Thymus (tissue), 11 donors: ENCODE data around the gene SCARF1. TPM values are rescaled to one million over a fixed set of nuclear protein-coding genes. Genes with fewer than 3 reads are reported as not detected.
A peak's percentile ranks its signal among the peaks of the same experiment; 100 is the strongest.

Source experiments
- DNase-seq, 9 donors: peaks; one replicate each; pipeline ENCODE4 v3.0.0-alpha.2; 2013; ENCODE audit warnings: low spot score in 9 of 9, low read depth in 6 of 9, missing footprints in 1 of 9
- H3K27ac ChIP-seq, 2 donors: one replicate each; pipeline ENCODE4 v1.5.1; 2013; ENCODE audit warnings: control low read depth in 1 of 2, low read depth in 1 of 2, low read length in 1 of 2, mild to moderate bottlenecking in 1 of 2, moderate library complexity in 1 of 2
- H3K27me3 ChIP-seq, 2 donors: one replicate each; pipeline ENCODE4 v1.5.1; 2013; ENCODE audit warnings: low read length in 1 of 2; ENCODE audit not compliant: control insufficient read depth in 2 of 2, insufficient read depth in 1 of 2
- H3K36me3 ChIP-seq, 2 donors: one replicate each; pipeline ENCODE4 v1.5.1; 2013; ENCODE audit warnings: low read length in 1 of 2, mild to moderate bottlenecking in 1 of 2, moderate library complexity in 1 of 2; ENCODE audit not compliant: control insufficient read depth in 2 of 2, insufficient read depth in 2 of 2
- H3K4me1 ChIP-seq, 2 donors: one replicate each; pipeline ENCODE4 v1.5.1; 2013; ENCODE audit warnings: low read length in 2 of 2; ENCODE audit not compliant: control insufficient read depth in 2 of 2, insufficient read depth in 2 of 2
- H3K4me3 ChIP-seq, 2 donors: one replicate each; pipeline ENCODE4 v1.5.1; 2013; ENCODE audit warnings: low read length in 2 of 2, control low read depth in 1 of 2, mild to moderate bottlenecking in 1 of 2
- H3K9me3 ChIP-seq, 2 donors: one replicate each; pipeline ENCODE4 v1.5.1; 2013; ENCODE audit warnings: low read length in 1 of 2, mild to moderate bottlenecking in 1 of 2; ENCODE audit not compliant: control insufficient read depth in 2 of 2, insufficient read depth in 1 of 2
- WGBS: extraction: QIAGEN DNeasy Blood & Tissue Kit; methylation state at CpG from one replicate; pipeline ENCODE4 v1.1.7; 2013; 5-methylcytosine and 5-hydroxymethylcytosine counted together
- polyA plus RNA-seq: library from polyadenylated mRNA; stranded (reverse); fragments of 200-250 nt; gene quantifications from one replicate; pipeline ENCODE4 v1.2.3, GENCODE V29; 2013
- total RNA-seq: library from RNA; stranded (reverse); fragments of 120-200 nt; gene quantifications from one replicate; pipeline ENCODE4 v1.2.4, GENCODE V29; 2013
- donor health status: healthy.

SCARF1 gene
- total and polyA plus RNA-seq, 2 donors = 4.2 to 5.8 TPM

- DNase-seq = no peak
These were observed 20.0 kb downstream of the SCARF1 start for GRCh38 chr17:1625581-1625980.

DNA sequence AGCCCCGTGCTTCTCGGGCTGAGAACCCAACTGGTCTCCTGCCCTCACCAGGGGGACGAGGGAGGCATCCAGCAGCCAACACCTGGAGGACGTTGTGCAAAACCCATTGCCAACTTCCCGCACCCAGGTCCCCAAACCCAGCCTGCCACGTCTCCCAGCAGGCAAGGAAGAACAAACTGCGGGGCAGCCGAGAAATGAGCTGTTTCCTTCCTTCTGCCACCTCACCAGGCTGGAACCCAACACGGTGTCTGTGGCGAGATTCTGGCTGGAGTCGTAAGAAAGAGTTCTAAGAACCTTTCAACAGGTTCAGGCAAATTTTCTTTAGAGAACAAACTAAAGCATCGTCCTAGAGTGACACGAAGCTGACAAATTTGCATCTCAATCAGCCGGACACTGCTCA, 20.5 kb downstream of the SCARF1 start:
- Histone ChIP-seq H3K4me3 (no peak overlapping the region), H3K4me1 (peaks cover 5 to 42% of the 10 kb centered on the region in 2 donors), H3K36me3 (peaks cover 14 to 32% of the 10 kb centered on the region in 2 donors), H3K9me3 (peaks cover 0 to 10% of the 10 kb centered on the region in 2 donors), H3K27me3 (peaks cover 0 to 9% of the 10 kb centered on the region in 2 donors), H3K27ac (no peak overlapping the region)
- WGBS = 59% methylated on average over 14 of the region's 14 CpGs
- no peak for DNase-seq

More at GRCh38 chr17:1625581-1625980, 20.0 kb downstream of the SCARF1 start:
- Histone ChIP-seq H3K4me3 (no peak overlapping the region), H3K27ac (no peak overlapping the region), H3K36me3 (peaks cover 10 to 29% of the 10 kb centered on the region in 2 donors), H3K4me1 (peaks cover 5 to 44% of the 10 kb centered on the region in 2 donors), H3K27me3 (peaks cover 0 to 11% of the 10 kb centered on the region in 2 donors), H3K9me3 (peaks cover 0 to 10% of the 10 kb centered on the region in 2 donors)
- WGBS = 86% methylated on average over 6 of the region's 6 CpGs

- 90% methylated on average over 12 of the region's 12 CpGs for whole genome bisulfite sequencing
- Histone ChIP-seq H3K36me3 (peaks cover 16 to 34% of the 10 kb centered on the region in 2 donors), H3K4me1 (peaks cover 5 to 37% of the 10 kb centered on the region in 2 donors)
These were observed 20.9 kb downstream of the SCARF1 start for GRCh38 chr17:1624650-1625049.

GRCh38 chr17:1623057-1623630, 22.4 kb downstream of the SCARF1 start:
- Histone ChIP-seq H3K27me3 (no peaks in the 10 kb centered on the region), H3K27ac (no peak overlapping the region), H3K36me3 (peaks cover 21 to 40% of the 10 kb centered on the region in 2 donors), H3K9me3 (peaks cover 0 to 2% of the 10 kb centered on the region in 2 donors), H3K4me3 (no peak overlapping the region), H3K4me1 (peaks cover 5 to 35% of the 10 kb centered on the region in 2 donors)
- WGBS = 97% methylated on average over 14 of the region's 14 CpGs
- DNase-seq = no peak

More at GRCh38 chr17:1624650-1625049, 20.9 kb downstream of the SCARF1 start:
- Histone ChIP-seq H3K9me3 (peaks cover 0 to 8% of the 10 kb centered on the region in 2 donors), H3K27ac (no peak overlapping the region), H3K27me3 (peaks cover 0 to 5% of the 10 kb centered on the region in 2 donors), H3K4me3 (no peak overlapping the region)
- DNase-seq = no peak

DNA sequence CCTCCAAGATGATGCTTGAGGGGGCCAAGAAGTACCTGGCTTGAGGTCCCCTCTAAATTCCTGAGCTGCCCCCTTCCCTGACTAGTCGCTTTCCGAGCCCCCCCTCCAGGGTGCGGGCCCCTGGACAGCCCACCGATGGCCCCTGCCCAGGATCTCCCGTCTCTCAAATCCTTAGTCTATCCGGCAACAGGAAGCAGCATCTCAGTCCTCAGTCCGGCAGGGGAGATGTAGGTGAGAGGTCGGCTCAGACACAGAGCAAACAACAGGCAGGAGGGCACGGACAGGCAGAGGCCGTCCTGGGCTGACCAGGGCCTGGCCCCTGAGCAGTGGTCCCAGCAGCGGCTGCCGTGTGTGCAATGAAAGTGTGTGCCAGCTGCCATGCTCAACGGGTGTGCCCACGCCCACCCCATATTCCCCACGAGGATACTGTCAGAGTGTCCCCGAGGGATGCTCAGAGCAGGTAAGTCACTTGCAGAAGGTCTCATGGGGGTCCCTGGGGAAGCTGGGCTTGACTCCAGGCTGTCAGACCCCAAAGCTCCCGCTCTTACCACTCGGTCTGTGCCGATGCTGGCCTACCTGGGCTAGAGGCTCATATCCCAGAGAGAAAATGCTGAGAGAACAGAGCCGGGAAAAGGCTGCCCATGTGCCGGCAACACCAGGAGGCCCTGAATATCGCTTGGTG, 24.1 kb downstream of the SCARF1 start:
- peaks cover 31 to 44% of the 10 kb centered on the region in 2 donors for H3K36me3 ChIP-seq
- no peaks in the 10 kb centered on the region for H3K27me3 ChIP-seq
- no peaks in the 10 kb centered on the region for H3K9me3 ChIP-seq
- peaks cover 3 to 30% of the 10 kb centered on the region in 2 donors for H3K4me1 ChIP-seq
- H3K4me3 ChIP-seq = no peak overlapping the region
- WGBS = 95% methylated on average over 22 of the region's 22 CpGs
- no peak for DNase-seq
- no peak overlapping the region for H3K27ac ChIP-seq

GRCh38 chr17:1620486-1620885, 25.0 kb downstream of the SCARF1 start:
- H3K36me3 ChIP-seq = peaks cover 36 to 44% of the 10 kb centered on the region in 2 donors
- no peaks in the 10 kb centered on the region for H3K9me3 ChIP-seq
- H3K27me3 ChIP-seq = no peaks in the 10 kb centered on the region
- no peak overlapping the region for H3K27ac ChIP-seq
- H3K4me3 ChIP-seq = no peak overlapping the region
- H3K4me1 ChIP-seq = peaks cover 0 to 21% of the 10 kb centered on the region in 2 donors
- 92% methylated on average over 13 of the region's 13 CpGs for WGBS
- no peak for DNase-seq

DNA sequence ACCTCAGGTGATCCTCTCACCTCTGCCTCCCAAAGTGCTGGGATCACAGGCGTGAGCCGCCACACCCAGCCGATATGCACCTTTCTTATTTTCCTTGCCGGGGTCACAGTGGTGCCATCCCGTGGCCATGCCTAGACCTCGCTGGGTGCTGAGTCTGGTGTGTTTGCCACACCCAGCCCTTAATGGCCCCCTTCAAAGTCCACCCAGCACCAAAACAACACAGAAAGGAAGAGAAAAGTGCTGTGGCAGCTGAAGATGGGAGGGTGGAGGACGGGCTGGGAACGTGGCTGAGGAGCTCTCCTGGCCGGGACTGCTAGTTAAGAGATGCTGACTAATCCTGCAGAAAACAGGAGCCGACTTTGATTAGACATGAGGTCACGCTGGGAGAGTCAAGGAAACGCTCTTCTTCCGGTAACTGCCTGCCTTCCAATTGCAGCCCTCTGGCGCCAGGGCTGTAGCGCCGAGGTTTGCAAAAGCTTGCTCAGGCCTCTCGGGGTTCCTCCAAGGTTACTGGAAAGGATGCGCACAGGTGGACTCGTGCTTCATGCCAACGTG, 27.8 kb downstream of the SCARF1 start:
- H3K9me3 ChIP-seq = no peaks in the 10 kb centered on the region
- peaks cover 44 to 45% of the 10 kb centered on the region in 2 donors for H3K36me3 ChIP-seq
- no peaks in the 10 kb centered on the region for H3K27me3 ChIP-seq
- peak overlapping the region in 1 of 2 donors; percentile 5 for H3K27ac ChIP-seq
- peaks cover 0 to 12% of the 10 kb centered on the region in 2 donors for H3K4me1 ChIP-seq
- no peak overlapping the region for H3K4me3 ChIP-seq
- DNase-seq = no peak
- 84% methylated on average over 20 of the region's 20 CpGs for WGBS

GRCh38 chr17:1616101-1616500, 29.4 kb downstream of the SCARF1 start:
- 90% methylated on average over 13 of the region's 13 CpGs for WGBS
- H3K27ac ChIP-seq = no peak overlapping the region
- H3K36me3 ChIP-seq = peaks cover 45 to 46% of the 10 kb centered on the region in 2 donors

GRCh38 chr17:1612400-1612799, 33.1 kb downstream of the SCARF1 start:
- peaks cover 23 to 34% of the 10 kb centered on the region in 2 donors for H3K36me3 ChIP-seq
- no peak overlapping the region for H3K27ac ChIP-seq
- DNase-seq = no peak
- no peaks in the 10 kb centered on the region for H3K9me3 ChIP-seq
- 96% methylated on average over 16 of the region's 16 CpGs for WGBS
- no peaks in the 10 kb centered on the region for H3K27me3 ChIP-seq
- H3K4me1 ChIP-seq = peaks cover 0 to 9% of the 10 kb centered on the region in 2 donors
- no peak overlapping the region for H3K4me3 ChIP-seq

More at GRCh38 chr17:1616101-1616500, 29.4 kb downstream of the SCARF1 start:
- Histone ChIP-seq H3K4me1 (peaks cover 0 to 8% of the 10 kb centered on the region in 2 donors), H3K4me3 (no peak overlapping the region), H3K27me3 (no peaks in the 10 kb centered on the region), H3K9me3 (no peaks in the 10 kb centered on the region)
- no peak for DNase-seq
